Cardiac ventricle fibroblast (primary cell): Measurements from ENCODE around the gene CBFA2T3. TPM values are rescaled to one million over a fixed set of nuclear protein-coding genes. Genes with fewer than 3 reads are reported as not detected.

Source experiments
- total RNA-seq: library from RNA; depleted of rRNA; stranded (reverse); fragments of >200 nt; gene quantifications from 2 replicates; pipeline ENCODE4 v1.2.3, GENCODE V29; 2015

The CBFA2T3 gene
- not detected in 2 replicates for total RNA-seq

DNA sequence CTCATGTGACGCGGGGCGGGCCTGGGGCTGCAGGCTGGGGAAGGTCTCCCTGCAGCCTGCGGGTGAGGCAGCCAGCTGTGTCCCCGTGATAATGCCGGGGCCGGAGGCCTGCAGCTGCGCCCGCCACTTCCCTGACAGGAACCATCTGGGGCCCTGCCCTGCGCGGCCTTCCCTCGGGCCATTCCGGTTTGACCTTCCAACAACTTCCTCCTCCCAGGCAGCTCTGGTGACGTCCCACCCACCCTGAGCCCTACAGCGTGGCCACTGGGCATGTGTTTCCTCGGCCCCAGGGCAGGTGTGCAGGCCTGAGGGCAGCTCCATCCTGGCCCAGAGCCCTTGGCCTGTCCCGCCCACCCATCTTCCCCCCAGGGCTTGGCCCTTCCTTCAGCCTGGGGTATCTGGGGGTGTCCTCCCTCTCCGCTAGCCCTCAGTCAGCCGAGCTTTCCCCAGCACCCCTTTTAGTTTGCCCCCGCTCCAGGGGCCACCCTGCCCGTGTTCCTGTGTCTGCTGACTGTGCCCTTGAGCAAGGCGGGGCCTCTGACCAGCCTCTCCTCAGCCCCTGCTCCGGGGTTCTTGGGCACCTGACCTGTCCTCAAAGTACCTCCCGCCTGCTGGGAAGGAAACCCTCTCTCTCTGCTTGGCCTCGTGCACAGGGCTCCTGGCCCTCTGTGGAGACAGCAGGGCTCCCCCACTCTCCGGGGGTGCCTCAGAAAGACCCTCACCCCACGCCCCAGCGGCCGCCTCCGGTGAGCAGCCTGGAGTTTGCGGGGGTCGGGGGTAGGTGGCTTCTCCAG is at the start of gene CBFA2T3:
Gene CBFA2T3 (minus strand): TSS at position 190 of the 794 bp plus-strand sequence. CDS start 400 bp downstream, outside the sequence.

GRCh38 chr16:88866151-88866920 is 110.7 kb downstream of the CBFA2T3 start, which contains the start of gene PABPN1L:
Gene PABPN1L (minus strand): TSS chr16:88866660. CDS start chr16:88866606, 54 bp downstream.

DNA sequence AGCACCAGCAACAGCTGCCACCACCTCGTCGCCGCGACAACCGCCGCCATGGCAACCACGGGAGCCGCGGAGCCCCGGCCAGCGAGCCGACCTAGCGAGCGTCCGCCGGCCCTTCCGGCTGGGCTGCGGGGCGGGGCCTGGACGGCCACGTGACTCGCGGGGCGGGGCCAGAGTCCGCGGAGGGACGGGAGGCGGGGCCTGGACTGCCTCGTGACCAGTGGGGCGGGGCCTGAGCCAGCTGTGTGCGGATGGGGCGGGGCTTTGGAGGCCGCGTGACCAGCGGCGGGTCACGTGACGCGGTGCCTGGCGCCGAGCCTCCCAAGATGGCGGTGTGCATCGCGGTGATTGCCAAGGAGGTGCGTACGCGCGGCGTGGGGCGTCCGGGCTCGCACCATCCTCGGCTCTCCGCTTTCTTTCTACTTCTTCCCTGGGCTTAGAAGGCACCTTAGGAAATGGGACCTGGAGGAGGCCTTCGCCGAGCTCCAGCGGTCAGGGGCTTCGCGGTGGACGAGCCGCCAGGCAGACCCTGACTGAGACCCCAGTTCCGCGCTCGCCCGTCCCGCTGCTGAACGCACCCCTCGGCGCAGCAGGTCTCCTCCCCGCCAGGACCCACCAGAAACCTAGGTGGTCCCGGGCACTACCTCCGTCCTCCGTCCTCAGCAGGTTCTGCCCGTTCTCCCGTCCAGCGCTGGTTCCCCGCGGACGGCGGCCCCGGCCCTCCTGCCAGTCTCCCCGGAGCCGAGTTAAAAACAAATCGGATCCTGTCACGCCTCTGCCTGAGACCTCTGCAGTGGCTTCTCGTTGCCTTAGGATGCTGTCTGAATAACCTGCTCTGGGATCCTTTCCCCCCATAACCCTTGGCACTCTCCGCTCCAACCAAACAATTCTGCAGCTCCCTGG is 119.9 kb downstream of the CBFA2T3 start, which contains the start of the genes GALNS and TRAPPC2L:
Gene GALNS (minus strand): TSS at position 120 of the 900 bp plus-strand sequence. CDS start 70 bp downstream, at position 50.
Gene TRAPPC2L (plus strand): TSS at position 300 of the 900 bp plus-strand sequence. CDS start 24 bp downstream, at position 324.

Other genes with a start within 250 kb of the CBFA2T3 start
- gene PIEZO1, start 192.0 kb downstream of the CBFA2T3 start, total RNA-seq: 58.3 and 59.5 TPM in 2 replicates
- 2.2 and 6.1 TPM in 2 replicates for gene CDT1, start 173.4 kb downstream of the CBFA2T3 start, total RNA-seq
- 136 and 144 TPM in 2 replicates for gene APRT, start 165.3 kb downstream of the CBFA2T3 start, total RNA-seq
- 18.8 and 25.7 TPM in 2 replicates for gene GALNS, start 120.3 kb downstream of the CBFA2T3 start, total RNA-seq
- 36.3 and 41.2 TPM in 2 replicates for gene TRAPPC2L, start 120.1 kb downstream of the CBFA2T3 start, total RNA-seq
- gene PABPN1L, start 110.5 kb downstream of the CBFA2T3 start, total RNA-seq: not detected in 2 replicates
- 17.9 and 18.9 TPM in 2 replicates for gene ACSF3, start 116.6 kb upstream of the CBFA2T3 start, total RNA-seq
- 0.29 TPM in 1 of 2 replicates, not detected in the other for gene CDH15, start 194.5 kb upstream of the CBFA2T3 start, total RNA-seq
- 0.29 and 1.7 TPM in 2 replicates for gene SLC22A31, start 223.3 kb upstream of the CBFA2T3 start, total RNA-seq
- gene ZNF778, start 240.5 kb upstream of the CBFA2T3 start, total RNA-seq: 3.4 and 7.3 TPM in 2 replicates